Parathyroid adenoma (tissue), 2 donors: ENCODE results near the gene PGLYRP4.

Experiments
- H2AFZ ChIP-seq: fragments of 300-600 bp; sonication (generic); one replicate; pipeline ENCODE4 v1.7.0; 2017; ENCODE audit warnings: antibody characterized with exemption, mild to moderate bottlenecking
- H3K27ac ChIP-seq: fragments of 300-600 bp; sonication (generic); one replicate; pipeline ENCODE4 v1.7.0; 2017
- H3K27me3 ChIP-seq: fragments of 300-600 bp; sonication (generic); one replicate; pipeline ENCODE4 v1.7.0; 2017; ENCODE audit warnings: low read length; ENCODE audit not compliant: control insufficient read depth, insufficient read depth
- H3K36me3 ChIP-seq: fragments of 300-600 bp; sonication (generic); one replicate; pipeline ENCODE4 v1.7.0; 2017; ENCODE audit warnings: low read length; ENCODE audit not compliant: control insufficient read depth, insufficient read depth
- H3K4me1 ChIP-seq: fragments of 300-600 bp; sonication (generic); one replicate; pipeline ENCODE4 v1.7.0; 2017; ENCODE audit warnings: control low read depth
- H3K4me2 ChIP-seq: fragments of 300-600 bp; sonication (generic); one replicate; pipeline ENCODE4 v1.7.0; 2017; ENCODE audit warnings: low read length
- H3K4me3 ChIP-seq: fragments of 300-600 bp; sonication (generic); one replicate; pipeline ENCODE4 v1.7.0; 2017; ENCODE audit warnings: low read depth, low read length
- H3K79me2 ChIP-seq: fragments of 300-600 bp; sonication (generic); one replicate; pipeline ENCODE4 v1.7.0; 2017; ENCODE audit warnings: control low read depth
- H3K9ac ChIP-seq: fragments of 300-600 bp; sonication (generic); one replicate; pipeline ENCODE4 v1.7.0; 2017; ENCODE audit warnings: mild to moderate bottlenecking
- H3K9me3 ChIP-seq: fragments of 300-600 bp; sonication (generic); one replicate; pipeline ENCODE4 v1.7.0; 2017; ENCODE audit warnings: low read length; ENCODE audit not compliant: control insufficient read depth
- CTCF ChIP-seq: fragments of 300-600 bp; sonication (generic); IDR thresholded peaks from one replicate; pipeline ENCODE4 v1.7.0; 2017; ENCODE audit warnings: antibody characterized with exemption, mild to moderate bottlenecking
- donor health status: primary hyperparathyroidism.

Gene PGLYRP4

DNA sequence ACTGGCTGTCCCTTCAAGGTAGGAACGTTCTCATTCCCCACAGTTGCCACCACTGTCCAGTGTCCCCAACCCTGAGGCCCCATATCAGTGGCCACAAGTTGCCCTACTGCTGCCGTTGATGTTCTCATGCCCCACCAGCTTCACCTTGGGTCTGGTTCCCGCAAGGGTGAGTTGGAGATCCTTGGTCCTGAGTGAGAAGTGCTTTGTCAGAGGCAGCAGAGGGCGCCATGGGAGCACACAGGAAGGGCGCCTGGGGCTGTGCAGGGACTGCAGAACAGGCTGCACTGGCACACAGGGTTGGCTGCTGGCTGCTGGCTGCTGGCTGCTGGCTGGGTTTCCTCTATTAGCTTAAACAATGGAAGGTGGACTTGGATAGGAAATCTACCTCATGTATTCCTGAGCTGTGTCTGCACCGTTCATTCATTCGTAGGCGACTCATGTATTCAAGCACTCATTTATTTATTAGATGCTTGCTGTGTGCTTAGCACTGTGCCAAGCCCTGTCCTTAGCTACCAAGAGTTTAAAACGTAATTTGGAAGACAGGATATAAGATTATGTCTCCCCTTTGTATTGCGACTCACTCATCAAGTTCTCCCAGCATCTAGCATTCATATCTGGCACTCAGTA is 6.9 kb upstream of the PGLYRP4 start:
- Histone ChIP-seq H3K36me3 (no peaks in the 10 kb centered on the region), H3K27me3 (no peaks in the 10 kb centered on the region), H3K9me3 (no peaks in the 10 kb centered on the region), H2AFZ (no peak overlapping the region), H3K4me1 (no peaks in the 10 kb centered on the region), H3K9ac (no peak overlapping the region), H3K27ac (no peak overlapping the region), H3K79me2 (no peaks in the 10 kb centered on the region), H3K4me2 (no peak overlapping the region), H3K4me3 (no peak overlapping the region)
- no peak for TF ChIP-seq CTCF

DNA sequence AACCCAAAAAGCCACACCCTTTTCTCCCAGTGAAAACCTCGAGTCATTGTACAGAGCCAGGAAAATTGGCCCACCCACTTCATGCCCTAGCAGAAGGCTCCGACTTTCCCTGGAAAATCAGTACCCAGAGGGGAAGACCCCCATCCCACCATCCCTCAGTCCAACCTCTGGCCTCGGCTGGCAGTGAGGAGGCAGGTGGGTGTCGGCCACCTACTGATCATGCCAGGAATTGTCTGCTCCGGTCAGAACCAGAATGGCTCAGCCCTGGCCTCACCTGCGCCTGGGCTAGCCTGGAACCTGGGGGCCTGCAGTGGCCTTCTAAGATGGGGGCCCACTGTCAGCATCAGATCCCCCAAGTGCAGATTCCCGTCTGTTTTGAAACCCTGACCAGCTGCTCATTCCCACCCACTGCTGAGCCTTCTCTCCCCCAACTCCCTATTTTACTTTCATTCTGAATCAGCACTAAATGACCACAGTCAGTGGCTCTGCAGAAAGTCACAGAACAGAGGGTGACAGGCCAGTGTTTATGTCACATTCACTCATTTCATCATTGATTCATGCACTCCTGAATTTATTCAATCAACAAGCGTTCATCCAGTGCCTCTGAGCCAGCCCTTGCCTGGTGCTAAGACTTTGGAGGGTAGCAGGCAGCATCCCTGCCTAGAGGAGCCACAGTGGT is 6.0 kb upstream of the PGLYRP4 start:
- no peak for TF ChIP-seq CTCF
- Histone ChIP-seq H3K27ac (no peak overlapping the region), H3K27me3 (no peaks in the 10 kb centered on the region)

DNA sequence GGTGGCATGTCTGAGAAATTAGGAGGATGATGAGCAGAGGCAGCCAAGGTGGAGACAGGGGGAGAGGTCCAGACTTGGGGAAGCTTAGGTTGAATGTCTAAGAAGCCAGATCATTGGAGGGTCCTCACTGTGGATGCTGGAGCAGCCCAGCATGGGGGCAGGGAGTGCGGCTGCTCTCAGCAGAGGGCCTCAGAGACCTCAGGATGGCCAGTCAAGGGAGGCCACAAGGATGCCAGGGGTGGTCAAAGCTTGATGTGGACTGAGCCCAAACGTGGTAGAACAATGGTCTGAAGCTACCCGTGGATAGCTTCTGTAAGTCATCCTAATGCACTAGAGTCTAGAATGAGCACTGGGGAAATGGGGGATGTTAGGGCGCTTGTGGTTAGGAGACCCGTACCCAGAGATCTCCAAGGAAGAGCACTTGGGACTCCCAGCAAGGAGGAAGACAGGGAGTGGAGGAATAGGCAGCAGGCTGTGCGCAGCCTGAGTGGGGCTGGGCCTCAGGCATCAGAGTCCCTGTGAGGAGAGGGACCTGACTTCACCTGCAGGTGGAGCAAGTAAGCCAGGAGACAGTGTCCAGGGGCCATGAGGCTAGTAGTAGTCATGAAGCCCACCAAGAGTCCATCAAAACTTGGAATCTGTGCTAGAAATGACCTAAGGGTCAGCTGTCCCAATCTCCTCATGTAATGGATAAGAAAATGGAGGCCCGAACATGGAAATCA is 4.7 kb upstream of the PGLYRP4 start:
- no peak overlapping the region for H3K27ac ChIP-seq
- no peaks in the 10 kb centered on the region for H3K36me3 ChIP-seq
- H2AFZ ChIP-seq: no peak overlapping the region
- no peaks in the 10 kb centered on the region for H3K27me3 ChIP-seq
- H3K9me3 ChIP-seq: no peaks in the 10 kb centered on the region
- no peak overlapping the region for H3K4me2 ChIP-seq
- no peaks in the 10 kb centered on the region for H3K79me2 ChIP-seq
- H3K4me3 ChIP-seq: no peak overlapping the region
- no peak for TF ChIP-seq CTCF
- no peak overlapping the region for H3K9ac ChIP-seq
- no peaks in the 10 kb centered on the region for H3K4me1 ChIP-seq

More for the DNA sequence above, 6.0 kb upstream of the PGLYRP4 start:
- no peaks in the 10 kb centered on the region for H3K79me2 ChIP-seq
- no peak overlapping the region for H2AFZ ChIP-seq
- H3K4me3 ChIP-seq: no peak overlapping the region
- H3K9ac ChIP-seq: no peak overlapping the region
- no peaks in the 10 kb centered on the region for H3K36me3 ChIP-seq
- no peaks in the 10 kb centered on the region for H3K4me1 ChIP-seq
- no peaks in the 10 kb centered on the region for H3K9me3 ChIP-seq
- no peak overlapping the region for H3K4me2 ChIP-seq

- no peaks in the 10 kb centered on the region for H3K9me3 ChIP-seq
- H3K4me1 ChIP-seq: no peaks in the 10 kb centered on the region
- no peaks in the 10 kb centered on the region for H3K79me2 ChIP-seq
- H3K4me2 ChIP-seq: no peak overlapping the region
- no peaks in the 10 kb centered on the region for H3K36me3 ChIP-seq
- no peak overlapping the region for H3K27ac ChIP-seq
- no peak overlapping the region for H2AFZ ChIP-seq
- H3K4me3 ChIP-seq: no peak overlapping the region
- peak; percentile 72 for TF ChIP-seq CTCF
- H3K9ac ChIP-seq: no peak overlapping the region
- no peaks in the 10 kb centered on the region for H3K27me3 ChIP-seq
Measured at GRCh38 chr1:153352523-153352922, 3.9 kb upstream of the PGLYRP4 start.
